ENCODE results near the gene KTI12.
"Not testable (repeated sequence)": the region's sequence is repeated elsewhere in the genome, so short reads cannot be mapped to it uniquely, and the experiment has no call there.

The KTI12 gene, protein sequence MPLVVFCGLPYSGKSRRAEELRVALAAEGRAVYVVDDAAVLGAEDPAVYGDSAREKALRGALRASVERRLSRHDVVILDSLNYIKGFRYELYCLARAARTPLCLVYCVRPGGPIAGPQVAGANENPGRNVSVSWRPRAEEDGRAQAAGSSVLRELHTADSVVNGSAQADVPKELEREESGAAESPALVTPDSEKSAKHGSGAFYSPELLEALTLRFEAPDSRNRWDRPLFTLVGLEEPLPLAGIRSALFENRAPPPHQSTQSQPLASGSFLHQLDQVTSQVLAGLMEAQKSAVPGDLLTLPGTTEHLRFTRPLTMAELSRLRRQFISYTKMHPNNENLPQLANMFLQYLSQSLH

DNA sequence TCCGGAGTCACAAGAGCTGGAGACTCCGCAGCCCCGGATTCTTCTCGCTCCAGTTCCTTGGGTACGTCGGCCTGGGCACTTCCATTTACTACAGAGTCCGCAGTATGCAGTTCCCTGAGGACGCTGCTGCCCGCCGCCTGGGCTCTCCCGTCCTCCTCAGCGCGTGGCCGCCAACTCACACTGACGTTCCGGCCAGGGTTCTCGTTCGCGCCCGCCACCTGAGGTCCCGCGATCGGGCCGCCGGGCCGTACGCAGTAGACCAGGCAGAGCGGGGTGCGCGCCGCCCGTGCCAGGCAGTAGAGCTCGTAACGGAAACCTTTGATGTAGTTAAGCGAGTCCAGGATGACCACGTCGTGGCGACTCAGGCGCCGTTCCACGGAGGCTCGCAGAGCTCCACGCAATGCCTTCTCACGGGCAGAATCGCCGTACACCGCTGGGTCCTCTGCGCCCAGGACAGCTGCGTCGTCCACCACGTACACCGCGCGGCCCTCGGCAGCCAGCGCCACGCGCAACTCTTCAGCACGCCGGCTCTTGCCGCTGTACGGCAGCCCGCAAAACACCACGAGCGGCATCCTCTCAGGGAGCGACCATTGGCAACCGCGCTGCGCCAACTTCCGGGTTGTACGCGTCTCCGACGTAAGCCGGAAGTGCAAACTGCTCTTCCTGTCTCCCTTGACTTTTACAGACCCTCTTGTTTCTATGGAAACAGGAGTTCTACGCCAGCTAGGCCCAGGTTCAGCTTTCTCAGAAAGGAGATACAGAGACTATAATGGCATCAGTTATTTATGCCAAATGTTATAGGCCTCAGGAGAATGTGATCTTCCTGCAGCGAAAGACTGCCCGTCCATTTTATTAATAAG lies at the start of gene KTI12:
TSS of gene KTI12 (minus strand) at position 621 of the 860 bp plus-strand sequence. CDS start at position 572, 49 bp downstream.
- DNase-seq (ENCODE audit: low read depth), result peak; percentile 78

DNA sequence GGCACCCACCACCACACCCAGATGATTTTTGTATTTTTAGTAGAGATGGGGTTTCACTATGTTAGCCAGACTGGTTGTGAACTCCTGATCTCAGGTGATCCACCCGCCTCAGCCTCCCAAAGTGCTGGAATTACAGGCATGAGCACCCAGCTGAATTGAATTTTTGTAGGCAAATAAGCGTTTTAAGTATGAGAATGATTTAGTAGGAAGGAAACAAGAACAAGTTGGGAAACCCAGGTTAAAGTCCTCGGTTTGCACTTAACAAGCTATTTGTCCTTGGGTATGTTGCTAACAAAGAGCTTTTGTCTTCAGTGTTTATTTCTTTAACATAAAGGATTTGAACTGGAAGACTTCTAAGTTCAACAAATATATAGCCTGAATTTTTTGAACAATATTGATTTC lies 46.4 kb upstream of the KTI12 start:
- no peak for DNase-seq (ENCODE audit: low read depth)

DNA sequence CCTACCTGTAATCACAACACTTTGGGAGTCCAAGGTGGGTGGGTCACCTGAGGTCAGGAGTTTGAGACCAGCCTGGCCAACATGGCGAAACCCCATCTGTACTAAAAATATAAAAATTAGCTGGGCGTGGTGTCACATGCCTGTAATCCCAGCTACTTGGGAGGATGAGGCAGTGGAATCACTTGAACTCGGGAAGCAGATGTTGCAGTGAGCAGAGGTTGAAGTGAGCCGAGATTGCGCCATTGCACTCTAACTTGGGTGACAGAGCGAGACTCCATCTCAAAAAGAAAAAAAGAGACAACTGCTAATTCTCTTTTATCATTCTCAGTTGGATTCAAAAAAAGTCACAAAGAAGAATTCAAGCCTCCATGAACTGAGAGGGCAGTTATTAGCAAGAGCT lies 43.7 kb upstream of the KTI12 start:
- not testable (repeated sequence) for DNase-seq (ENCODE audit: low read depth)

DNA sequence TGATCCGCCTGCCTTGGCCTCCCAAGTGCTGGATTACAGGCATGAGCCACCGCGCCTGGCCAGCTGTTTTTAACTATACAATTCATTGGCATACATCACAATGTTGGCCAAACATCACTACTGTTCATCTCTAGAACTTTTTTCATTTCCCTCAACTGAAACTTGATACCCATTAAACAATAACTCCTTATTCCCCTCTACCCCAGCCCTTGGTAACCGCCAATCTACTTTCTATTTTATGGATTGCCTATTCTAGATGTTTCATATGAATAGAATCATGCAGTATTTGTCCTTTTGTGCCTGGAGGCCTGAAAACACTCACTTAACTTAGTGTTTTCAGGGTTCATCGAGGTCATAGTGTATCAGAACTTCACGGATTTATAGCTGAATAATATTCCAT lies 38.7 kb upstream of the KTI12 start:
- no peak for DNase-seq (ENCODE audit: low read depth)

DNA sequence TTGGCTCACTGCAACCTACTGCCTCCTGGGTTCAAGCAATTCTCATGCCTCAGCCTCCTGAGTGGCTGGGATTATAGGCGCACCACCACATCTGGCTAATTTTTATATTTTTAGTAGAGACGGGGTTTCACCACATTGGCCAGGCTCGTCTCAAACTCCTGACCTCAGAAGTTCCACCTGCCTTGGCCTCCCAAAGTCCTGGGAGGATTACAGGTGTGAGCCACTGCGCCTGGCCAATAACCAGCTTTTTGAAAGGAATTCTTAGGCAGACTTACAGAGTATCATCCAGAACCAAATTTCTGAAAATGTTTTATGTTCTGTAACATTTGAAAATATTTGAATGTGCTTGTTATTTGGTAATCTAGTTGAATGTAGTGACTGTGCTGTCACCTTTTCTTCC lies 37.1 kb upstream of the KTI12 start:
- no peak for DNase-seq (ENCODE audit: low read depth)

DNA sequence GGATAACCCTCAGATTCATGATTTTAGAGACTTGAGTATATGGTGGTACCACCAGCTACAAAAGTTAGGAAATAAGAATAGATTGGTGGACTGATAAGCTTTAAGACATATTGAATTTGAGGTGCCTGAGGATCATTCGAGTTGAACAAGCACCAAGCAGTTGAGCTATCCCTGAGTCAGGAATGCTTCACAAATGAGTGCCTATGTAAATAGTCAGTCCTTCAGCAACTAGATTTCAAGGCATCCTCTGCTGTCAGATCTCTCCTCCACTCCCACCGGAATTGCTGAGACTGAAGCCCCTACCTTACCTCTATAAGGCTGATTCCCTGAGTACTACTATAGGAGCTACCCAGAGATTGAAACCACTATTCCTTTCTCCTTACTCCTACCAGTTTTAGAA lies 29.6 kb upstream of the KTI12 start:
- no peak for DNase-seq (ENCODE audit: low read depth)

DNA sequence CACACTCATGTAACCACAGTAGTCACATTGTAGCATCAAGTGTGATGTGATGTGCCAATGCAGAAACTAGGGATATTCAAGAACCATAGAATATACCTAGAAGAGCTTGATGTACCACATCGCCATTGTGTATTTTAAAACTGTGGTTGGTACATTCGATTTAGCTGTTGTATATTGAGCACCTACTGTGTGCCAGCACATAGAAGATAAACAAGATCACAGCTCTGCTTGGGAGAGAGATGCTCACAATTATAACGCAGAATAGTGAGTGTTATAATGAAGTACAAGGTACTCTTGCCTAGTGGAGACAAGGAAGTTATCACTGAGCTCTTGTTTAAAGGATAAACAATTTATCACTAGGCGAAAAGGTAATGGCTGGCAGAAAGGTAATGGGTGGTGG lies 27.2 kb upstream of the KTI12 start:
- DNase-seq (ENCODE audit: low read depth), result no peak

DNA sequence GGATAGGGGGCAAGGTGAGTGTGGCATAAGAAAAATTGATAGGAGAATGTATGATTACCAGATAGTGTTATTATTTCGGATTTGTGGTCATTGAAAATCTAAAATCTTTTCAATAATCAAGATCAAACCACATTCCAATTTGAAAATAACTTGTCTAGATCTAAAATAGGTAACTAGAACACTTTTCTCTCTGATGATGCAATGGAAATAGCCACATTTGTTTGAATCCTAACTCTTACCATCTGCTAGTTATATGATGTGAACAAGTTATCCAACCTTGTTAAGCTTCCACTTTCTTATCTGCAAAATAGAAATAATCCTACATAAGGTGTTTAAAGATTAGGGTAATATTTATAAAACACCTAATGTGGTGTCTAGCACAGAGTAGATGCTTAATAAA lies 26.3 kb upstream of the KTI12 start:
- DNase-seq (ENCODE audit: low read depth), result no peak

DNA sequence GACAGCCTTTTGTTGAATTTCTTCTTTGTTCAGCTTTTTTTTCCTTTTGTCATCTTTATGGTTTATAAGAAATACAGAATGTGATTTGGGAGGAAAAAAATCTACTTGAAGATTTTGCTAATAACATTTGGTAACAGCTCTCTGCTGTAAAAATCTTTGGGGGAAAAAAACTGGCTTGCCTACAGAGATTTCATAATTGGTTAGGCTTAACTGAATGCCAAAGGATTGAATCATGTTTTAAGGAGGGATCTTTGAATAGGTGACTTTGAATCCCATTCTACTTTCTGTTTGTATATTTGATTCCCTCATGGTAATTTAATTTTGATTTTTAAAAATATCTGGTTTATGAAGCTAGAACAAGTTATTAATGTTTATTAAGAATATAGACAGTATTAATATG lies 25.7 kb upstream of the KTI12 start:
- DNase-seq (ENCODE audit: low read depth), result no peak

DNA sequence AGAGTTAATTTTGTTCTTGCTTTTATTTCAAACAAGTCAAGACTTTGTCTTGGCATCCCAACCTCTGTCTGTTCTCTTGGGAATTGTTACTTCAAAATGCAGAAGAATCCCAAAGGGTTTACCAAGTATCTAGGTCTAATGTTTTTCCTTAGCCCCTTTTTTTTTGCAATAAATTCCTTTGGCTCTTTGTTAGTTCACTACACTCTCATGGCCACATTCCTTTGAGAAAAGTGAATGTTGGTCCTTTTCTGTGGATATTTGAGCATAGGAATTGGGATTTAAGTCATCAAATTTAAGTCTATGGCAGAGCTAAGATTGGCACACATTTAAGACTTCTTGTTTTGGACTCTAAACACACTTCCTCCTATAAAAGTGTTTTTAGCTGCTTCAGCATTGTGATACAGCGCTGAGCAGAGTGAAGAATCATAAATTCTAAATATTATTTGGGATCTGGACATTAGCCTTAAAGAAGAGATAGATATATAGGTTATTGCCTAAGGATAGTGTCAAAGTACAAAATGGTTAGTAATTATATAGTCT lies 24.3 kb upstream of the KTI12 start:
- no peak for DNase-seq (ENCODE audit: low read depth)

DNA sequence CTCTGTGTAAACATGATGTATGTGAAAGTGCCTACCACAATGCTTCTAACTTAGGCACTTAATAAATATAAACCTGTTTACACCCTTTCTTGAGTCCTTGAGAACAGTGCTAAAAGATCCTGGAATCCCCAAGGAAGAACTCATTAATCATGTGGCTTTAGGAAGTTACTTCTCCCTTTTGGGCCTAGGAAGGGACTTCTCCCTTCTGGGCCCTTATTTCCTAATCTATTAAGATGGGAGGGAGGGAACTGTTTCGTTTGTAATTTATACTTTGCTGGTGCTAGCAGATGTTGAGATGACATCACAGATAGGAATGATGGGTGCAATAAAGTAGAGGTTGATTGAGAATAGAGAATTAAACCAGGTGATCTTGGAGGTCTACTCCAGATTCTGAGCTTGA lies 23.6 kb upstream of the KTI12 start:
- DNase-seq (ENCODE audit: low read depth), result no peak

DNA sequence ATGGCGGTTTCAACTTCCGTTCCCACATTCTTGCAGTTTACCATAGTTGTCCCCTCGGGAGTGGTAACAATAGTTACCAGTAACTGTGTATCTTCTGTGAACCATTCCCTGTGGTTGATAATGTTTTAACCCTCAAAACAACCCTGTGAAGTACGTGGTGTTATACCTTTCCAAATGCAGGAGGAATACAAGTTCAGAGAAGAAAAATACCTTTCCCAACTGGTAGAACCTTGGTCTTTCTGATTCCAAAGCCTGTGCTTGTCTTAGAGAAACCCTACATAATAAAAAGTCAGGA lies 23.3 kb upstream of the KTI12 start:
- no peak for DNase-seq (ENCODE audit: low read depth)

DNA sequence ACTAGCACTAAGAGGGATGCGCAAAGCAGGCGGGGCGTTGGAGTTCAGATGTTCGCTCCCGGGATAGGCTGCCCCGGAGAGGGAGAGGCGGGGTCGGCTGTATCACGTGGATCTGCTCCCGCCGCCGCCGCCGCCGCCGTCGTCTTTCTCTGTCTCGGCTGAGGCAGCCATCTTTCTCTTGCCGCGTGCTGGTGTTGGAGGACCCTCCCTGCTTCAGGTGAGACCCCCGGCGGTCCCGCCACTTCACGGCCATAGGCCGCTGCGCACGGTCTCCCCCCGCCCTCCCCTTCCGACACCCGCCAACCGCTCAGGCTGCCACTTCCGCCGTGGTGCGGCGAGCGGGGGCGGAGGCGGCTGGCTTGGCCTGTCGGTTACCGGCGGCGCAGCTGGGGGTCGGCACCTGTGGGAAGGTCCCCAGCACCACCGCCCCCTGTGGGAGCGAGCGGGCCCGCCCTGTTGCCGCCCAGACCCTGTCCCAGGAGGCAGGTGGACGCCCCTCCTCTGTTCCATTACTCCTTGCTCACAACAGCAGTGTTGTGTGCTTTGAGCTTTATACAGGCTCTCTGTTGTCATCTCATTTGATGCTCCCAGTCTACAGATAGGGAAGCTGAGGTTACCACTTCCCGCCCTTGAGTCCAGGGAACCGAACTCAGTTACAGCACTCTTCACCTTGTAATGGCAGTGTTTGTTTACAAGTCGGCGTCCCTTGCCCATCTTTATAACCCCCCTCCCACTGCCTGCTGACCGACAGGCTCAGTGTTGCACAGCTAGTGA lies 22.7 kb upstream of the KTI12 start, which contains the start of gene BTF3L4:
TSS of gene BTF3L4 (plus strand) at position 133 of the 774 bp plus-strand sequence. CDS start 3,553 bp downstream, outside the sequence.
- peak; percentile 91 for DNase-seq (ENCODE audit: low read depth)

DNA sequence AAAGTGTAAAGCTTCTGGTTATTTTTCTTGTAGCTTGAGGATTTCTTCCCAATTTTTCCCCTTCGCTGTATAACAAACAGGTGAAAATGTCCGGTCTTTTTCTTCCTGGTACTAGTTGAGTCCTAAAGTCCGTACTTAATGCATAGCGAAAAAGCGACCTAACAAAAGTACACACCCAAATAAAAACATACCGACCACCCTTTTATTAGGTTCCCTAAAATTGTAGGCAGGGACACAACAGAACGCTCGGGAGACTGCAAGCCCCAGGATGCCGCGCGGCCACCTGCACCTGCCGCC lies 22.2 kb upstream of the KTI12 start:
- no peak for DNase-seq (ENCODE audit: low read depth)

DNA sequence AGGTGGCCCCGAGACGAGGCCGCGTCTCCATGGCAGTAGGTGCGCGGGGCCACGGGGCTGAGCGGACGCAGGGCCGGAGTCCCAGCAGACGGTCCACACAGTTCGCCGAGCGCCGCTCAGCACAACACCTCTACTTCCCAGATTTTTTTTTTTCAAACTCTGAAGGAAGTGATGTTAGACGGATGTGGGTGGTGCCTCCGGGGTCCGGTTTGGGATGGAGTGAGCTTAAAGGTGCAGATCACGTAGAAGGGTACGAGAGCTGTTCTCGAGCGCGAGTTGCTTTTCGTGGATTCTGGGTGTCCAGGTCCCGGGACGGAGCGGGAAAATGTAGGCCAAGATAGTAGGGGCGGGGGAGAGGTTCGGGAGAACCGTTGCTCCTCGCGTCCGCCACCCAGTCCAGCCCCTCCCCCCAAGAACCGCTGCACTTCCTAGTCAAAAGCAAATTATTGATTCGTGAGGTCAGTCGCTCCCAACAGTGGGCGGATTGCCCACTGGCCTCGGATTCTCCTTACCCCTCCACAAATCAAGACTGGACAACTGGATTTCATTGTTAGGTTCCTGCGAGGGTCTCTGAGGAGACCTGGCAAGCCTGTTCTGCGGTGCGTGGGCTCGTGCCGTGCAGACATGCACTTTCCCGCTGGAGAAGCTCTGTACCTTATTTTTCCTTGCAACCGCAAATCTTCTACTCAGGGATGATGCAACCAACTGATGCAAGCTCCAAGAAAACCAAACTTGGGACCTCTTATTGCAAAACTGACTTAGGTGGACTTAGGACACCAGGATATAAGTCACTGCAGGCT lies 21.7 kb upstream of the KTI12 start, which contains the start of gene TXNDC12:
TSS of gene TXNDC12 (minus strand) at position 126 of the 800 bp plus-strand sequence. CDS start at position 31, 95 bp downstream.
- peak; percentile 38 for DNase-seq (ENCODE audit: low read depth)

DNA sequence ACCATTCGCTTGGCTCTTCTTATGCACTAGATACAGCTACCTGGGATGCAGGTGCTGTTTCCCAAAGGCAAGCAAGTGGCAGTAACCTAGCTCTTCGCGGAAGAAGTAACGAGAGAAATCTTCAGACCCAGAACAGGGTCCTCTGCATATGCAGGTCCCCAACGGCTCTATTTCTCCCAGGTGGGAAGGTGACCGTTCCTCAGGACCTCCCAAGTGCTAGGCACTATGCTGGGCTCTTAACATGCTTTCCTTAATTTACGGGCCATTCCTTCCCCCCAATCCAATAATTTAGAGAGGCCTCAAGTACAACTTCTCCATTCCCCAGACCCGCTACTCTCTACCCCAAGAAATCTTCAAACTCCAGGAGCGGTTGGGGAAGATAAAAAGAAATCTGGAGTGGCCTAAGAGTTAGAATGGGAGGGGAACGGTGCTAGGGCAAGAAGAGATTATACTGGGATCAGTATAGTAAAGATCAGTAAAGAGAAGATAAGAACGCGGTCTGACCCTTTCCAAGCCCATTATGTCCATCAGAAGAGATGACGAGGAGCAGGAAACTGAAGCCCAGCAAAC lies 21.0 kb upstream of the KTI12 start:
- no peak for DNase-seq (ENCODE audit: low read depth)

DNA sequence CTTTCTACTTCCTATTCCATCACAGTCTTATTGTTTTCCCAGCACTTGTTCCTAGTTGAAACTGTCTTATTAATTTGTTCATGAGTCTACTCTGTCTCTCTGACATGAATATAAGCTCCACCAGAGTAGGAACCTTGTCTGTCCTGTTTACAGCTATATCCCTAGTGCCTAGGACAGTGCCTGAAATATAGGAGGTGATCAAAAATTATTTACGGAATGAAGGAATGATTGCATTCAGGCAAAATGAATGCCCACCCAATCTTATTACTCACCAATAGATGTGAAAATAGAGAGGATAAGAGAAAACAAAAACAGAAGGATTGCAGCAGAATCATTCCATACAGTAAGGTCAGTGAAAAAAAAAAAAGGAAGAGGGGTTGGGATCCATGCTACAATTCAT lies 20.3 kb upstream of the KTI12 start:
- no peak for DNase-seq (ENCODE audit: low read depth)

DNA sequence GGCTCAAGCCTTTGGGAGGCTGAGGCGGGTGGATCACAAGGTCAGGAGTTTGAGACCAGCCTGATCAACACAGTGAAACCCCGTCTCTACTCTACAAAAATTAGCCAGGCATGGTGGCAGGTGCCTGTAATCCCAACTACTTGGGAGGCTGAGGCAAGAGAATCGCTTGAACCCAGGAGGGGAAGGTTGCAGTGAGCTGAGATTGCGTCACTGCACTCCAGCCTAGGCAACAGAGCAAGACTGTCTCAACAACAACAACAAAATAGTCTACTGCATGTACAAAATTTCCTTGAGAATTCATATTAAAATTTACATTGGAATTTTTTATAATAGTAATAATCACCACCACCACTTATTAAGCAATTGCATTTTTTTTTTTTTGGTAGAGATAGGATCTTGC lies 15.7 kb upstream of the KTI12 start:
- not testable (repeated sequence) for DNase-seq (ENCODE audit: low read depth)

DNA sequence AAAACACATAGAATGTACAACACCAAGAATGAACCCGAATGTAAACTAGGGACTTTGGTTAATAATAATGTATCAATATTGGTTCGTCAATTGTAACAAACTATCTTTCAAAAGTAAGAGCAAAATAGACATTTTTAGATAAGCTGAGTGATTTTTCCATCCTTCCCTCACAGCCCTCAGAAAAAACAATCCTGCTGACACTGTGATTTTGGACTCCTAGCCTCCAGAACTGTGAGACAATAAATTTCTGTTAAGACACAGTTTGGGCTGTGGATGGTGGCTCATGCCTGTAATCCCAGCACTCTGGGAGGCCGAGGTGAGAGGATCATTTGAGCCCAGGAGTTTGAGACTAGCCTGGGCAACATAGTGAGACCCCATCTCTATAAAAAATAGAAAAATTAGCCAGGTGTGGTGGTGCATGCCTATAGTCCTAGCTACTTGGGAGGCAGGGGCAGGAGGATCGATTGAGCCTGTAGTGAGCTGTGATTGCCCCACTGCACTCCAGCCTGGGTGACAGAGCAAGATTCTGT lies 12.1 kb upstream of the KTI12 start:
- not testable (repeated sequence) for DNase-seq (ENCODE audit: low read depth)

DNA sequence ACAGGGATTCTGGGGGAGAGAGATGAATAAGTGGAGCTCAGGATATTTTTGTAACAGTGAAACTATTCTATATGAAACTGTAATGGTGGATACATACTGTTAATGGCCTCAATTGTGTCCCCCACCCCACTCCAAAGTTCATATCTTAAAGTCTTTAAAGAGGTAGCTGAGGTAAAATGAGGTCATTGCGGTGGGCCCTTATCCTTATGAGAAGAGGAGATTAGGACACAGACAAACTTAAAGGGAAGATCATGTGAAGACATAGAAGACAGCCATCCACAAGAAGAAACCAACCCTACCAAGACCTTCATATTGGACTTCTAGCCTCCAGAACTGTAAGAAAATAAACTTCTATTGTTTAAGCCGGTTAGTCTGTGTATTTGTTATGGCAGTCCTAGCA lies 11.6 kb upstream of the KTI12 start:
- no peak for DNase-seq (ENCODE audit: low read depth)
